Mucosa of stomach (tissue), 1 donor: ENCODE results near the gene PRR16.

ENCODE experiments used
- H3K27me3 ChIP-seq: one replicate; pipeline ENCODE4 v1.7.0; 2013; ENCODE audit warnings: mild to moderate bottlenecking, low read length; ENCODE audit not compliant: control insufficient read depth, insufficient read depth
- H3K36me3 ChIP-seq: one replicate; pipeline ENCODE4 v1.7.0; 2013; ENCODE audit warnings: low read length; ENCODE audit not compliant: control insufficient read depth, insufficient read depth
- H3K4me1 ChIP-seq: one replicate; pipeline ENCODE4 v1.7.0; 2013; ENCODE audit warnings: mild to moderate bottlenecking, low read length; ENCODE audit not compliant: control insufficient read depth, insufficient read depth
- H3K4me3 ChIP-seq: one replicate; pipeline ENCODE4 v1.7.0; 2013; ENCODE audit warnings: low read length
- H3K9ac ChIP-seq: one replicate; pipeline ENCODE4 v1.7.0; 2013; ENCODE audit warnings: mild to moderate bottlenecking, low read length, moderate library complexity
- H3K9me3 ChIP-seq: one replicate; pipeline ENCODE4 v1.7.0; 2013; ENCODE audit warnings: mild to moderate bottlenecking, low read length, moderate library complexity; ENCODE audit not compliant: control insufficient read depth
- donor health status: Pancreatic carcinoma.

The PRR16 gene

DNA sequence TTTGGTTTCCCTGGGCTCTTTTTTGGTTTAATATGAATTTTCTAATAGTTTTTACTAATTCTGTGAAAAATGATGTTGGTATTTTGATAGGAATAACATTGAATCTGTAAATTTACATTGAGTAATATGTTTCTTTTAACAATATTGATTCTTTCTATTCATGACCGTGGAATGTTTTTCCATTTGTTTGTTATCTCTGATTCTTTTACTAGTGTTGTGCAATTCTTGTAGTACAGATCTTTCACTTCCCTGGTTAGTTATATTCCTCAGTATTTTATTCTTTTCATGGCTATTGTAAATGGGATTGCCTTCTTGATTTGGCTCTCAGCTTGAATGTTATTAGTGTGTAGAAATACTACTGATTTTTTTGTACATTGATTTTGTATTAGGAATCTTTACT, 137.9 kb downstream of the PRR16 start:
- H3K27me3 ChIP-seq = no peaks in the 10 kb centered on the region
- H3K9ac ChIP-seq = no peak overlapping the region
- no peaks in the 10 kb centered on the region for H3K36me3 ChIP-seq
- H3K9me3 ChIP-seq = no peaks in the 10 kb centered on the region
- no peak overlapping the region for H3K4me3 ChIP-seq
- no peaks in the 10 kb centered on the region for H3K4me1 ChIP-seq

DNA sequence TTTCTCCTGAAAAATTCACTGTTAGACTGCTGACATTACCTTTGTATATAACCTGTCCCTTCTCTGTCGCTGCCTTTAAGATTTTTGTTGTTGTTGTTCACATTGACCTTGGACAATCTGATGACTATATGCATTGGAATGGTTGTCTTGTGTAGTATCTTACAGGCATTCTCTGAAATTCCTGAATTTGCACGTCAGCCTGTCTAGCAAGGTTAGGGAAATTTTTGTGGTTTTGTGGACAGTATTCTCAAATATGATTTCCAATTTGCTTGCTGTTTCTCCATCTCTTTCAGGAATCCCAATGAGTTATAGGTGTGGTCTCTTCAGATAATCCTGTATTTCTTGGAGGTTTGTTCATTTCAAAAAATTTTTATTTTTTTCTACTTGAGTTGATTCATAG, 140.8 kb downstream of the PRR16 start:
- Histone ChIP-seq H3K4me3 (no peak overlapping the region), H3K36me3 (no peaks in the 10 kb centered on the region), H3K9ac (no peak overlapping the region), H3K4me1 (no peaks in the 10 kb centered on the region), H3K9me3 (no peaks in the 10 kb centered on the region), H3K27me3 (no peaks in the 10 kb centered on the region)

DNA sequence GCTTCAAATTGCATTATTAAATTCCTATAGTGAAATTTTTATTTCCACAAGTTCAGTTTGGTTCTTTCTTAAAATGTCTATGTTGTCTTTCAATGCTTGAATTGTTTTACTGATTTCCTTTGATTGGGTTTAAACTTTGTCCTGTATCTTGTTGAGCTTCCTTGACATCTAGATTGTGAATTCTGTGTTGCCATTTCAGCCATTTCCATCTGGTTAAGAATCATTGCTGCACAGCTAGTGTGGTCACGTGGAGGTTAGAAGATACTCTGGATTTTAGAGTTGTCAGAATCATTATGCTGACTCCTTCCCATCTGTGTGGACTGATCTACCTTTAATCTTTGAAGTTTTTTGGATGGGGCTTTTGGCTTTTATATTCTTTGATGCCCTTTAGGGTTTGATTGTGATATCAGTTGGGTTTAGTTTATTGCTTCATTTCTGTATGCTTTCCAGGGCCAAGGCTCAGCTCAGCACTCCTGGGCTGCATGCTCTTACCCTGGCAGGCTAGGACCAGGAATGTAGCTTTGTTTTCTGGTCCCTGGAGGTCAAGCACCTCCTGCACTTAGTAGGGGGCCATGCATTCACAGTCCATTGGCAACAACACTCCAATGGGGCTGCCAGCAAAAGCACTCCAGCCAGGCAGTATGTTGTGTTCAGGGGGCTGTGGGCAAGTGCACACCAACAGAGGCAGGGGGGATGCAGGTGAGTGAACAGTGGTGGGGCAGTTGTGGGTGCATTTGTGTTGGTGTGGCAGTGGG, 141.4 kb downstream of the PRR16 start:
- H3K4me3 ChIP-seq = no peak overlapping the region
- H3K36me3 ChIP-seq = no peaks in the 10 kb centered on the region
- H3K9ac ChIP-seq = no peak overlapping the region
- no peaks in the 10 kb centered on the region for H3K9me3 ChIP-seq
- H3K27me3 ChIP-seq = no peaks in the 10 kb centered on the region
- H3K4me1 ChIP-seq = no peaks in the 10 kb centered on the region

DNA sequence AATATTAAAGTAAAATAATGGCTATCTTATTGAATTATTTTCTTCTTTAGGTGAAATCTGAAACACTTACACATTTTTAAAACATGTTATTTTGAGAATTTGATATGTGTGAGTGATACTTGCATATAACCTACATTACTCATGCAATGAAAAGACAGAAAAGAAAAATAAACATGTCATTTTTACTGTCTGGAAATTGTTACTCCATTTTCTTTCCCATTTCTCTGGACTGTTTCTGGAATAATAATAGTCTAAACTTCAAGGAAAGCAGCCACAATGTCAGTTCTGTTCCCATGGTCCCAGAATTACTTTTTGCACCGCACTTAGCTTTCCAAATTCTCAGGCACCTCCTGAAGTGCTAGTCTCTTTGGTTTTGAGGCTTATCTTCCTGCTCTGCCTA, 145.5 kb downstream of the PRR16 start:
- no peak overlapping the region for H3K4me3 ChIP-seq
- no peaks in the 10 kb centered on the region for H3K9me3 ChIP-seq
- H3K36me3 ChIP-seq = no peaks in the 10 kb centered on the region
- H3K27me3 ChIP-seq = no peaks in the 10 kb centered on the region
- H3K9ac ChIP-seq = no peak overlapping the region
- no peaks in the 10 kb centered on the region for H3K4me1 ChIP-seq

DNA sequence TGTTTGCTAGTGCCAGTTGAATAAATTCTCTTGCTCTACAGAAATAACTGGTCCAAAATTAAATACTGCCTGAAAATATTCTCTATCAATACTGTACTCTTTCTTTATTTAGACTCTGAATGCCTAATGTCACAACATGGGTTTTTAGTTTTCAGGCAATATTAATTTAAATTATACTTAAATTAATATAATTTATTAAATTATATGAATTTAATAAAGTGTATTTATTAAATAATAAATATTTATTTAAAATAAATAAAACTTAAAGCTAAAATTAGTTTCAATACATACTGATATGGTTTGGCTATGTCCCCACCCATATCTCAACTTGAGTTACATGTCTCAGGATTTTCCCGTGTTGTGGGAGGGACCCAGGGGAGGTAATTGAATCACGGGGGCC, 146.0 kb downstream of the PRR16 start:
- Histone ChIP-seq H3K9ac (no peak overlapping the region), H3K36me3 (no peaks in the 10 kb centered on the region), H3K4me3 (no peak overlapping the region), H3K9me3 (no peaks in the 10 kb centered on the region), H3K4me1 (no peaks in the 10 kb centered on the region), H3K27me3 (no peaks in the 10 kb centered on the region)

DNA sequence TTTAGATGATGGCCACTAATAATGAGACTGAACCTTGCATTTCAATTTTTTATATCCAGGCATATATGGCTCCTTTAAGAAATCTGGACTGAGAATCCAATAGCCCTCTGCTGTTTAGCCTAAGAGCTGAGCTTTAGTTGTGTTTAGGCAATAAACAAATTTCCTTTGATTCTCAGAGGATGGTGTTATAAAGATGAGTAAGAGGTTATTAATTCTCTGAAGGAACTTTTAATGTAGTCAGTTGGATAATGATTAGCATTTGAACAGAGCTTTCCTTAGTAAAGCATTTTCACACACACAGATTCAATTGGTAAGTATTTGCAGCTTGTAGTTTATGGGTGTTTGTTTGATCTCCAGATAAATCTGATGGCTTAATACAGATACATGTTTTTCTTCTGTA, 149.6 kb downstream of the PRR16 start:
- no peaks in the 10 kb centered on the region for H3K9me3 ChIP-seq
- no peak overlapping the region for H3K4me3 ChIP-seq
- H3K9ac ChIP-seq = no peak overlapping the region
- no peaks in the 10 kb centered on the region for H3K4me1 ChIP-seq
- H3K27me3 ChIP-seq = no peaks in the 10 kb centered on the region
- H3K36me3 ChIP-seq = no peaks in the 10 kb centered on the region

DNA sequence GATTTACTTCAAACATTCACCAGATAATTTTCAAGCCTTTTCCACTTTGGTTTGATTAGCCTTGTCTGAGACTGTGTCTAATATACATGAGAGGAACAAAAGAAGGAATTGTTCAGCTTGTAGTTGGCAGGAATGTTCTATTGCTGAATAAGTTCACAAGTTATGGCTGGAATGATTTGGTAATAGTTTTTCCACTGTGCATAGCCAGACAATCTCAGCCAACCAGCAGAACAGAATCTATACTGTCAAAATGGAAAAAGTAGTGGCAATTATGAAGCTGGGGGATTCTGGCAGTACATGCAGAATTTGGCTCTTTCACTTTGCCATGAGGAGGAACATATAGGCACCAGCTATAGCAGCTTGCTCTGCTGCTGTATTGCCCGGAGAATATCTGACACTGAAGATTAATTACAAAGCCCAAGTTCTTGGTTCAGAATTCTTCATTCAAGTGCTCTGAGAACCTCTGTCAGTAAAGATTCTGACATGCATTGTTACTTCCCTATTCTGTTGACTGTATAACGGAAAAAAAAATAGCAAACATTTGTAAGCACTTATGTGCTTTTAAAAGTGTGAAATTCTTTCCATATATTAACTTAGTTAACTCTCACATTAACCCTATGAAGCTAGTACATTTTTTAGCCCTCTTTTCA, 150.6 kb downstream of the PRR16 start:
- Histone ChIP-seq H3K9ac (no peak overlapping the region), H3K4me3 (no peak overlapping the region), H3K9me3 (no peaks in the 10 kb centered on the region), H3K36me3 (no peaks in the 10 kb centered on the region), H3K27me3 (no peaks in the 10 kb centered on the region), H3K4me1 (no peaks in the 10 kb centered on the region)

DNA sequence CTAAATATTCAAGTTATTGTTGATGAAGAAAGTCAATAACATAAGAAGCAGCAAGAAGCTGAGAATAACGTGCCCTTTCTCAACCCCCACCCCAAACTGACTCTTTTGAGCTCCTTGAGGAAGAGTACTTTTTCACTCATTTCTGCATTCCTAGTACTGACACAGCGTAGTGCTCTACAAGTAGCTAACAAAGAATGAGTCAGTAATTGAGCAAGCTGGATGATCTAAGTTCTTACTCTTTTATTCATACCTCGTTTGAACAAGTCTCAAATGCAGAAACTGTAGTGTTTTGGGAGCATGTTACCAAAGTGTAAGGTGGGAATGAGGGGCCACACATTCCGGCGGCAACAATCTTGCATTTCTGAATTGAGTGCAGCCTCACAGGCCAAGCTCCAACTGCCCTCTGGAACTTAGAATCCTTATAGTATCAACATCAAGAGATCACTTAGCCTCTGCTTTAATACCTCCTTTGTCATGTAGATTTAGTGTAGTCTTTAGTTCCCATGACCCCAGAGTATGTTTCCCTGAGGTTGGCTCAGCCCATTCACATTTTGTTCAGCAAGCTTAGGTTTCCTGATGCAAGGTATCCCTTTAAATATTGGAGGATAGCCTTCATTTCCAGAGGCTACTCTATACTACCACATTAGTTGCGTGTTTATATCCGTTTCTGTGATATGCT, 152.0 kb downstream of the PRR16 start:
- no peaks in the 10 kb centered on the region for H3K4me1 ChIP-seq
- no peaks in the 10 kb centered on the region for H3K36me3 ChIP-seq
- H3K4me3 ChIP-seq = no peak overlapping the region
- no peaks in the 10 kb centered on the region for H3K27me3 ChIP-seq
- H3K9me3 ChIP-seq = no peaks in the 10 kb centered on the region
- H3K9ac ChIP-seq = no peak overlapping the region

DNA sequence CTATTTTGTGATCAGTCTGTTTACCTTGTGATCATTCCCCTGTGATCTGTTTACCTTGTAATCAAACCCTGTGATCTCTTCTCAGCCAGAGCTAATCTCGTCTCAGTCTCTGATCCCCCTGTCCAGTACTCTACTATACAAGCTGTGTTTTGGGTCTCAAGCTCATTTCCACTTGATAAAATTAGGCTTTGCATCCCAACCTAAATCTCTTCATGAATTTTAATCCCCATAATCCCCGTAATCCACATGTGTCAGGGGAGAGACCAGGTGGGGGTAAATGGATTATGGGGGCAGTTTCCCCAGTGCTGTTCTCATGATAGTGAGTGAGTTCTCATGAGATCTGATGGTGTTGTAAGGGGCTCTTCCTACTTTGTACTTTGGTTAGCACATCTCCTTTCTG, 157.2 kb downstream of the PRR16 start:
- H3K27me3 ChIP-seq = no peaks in the 10 kb centered on the region
- H3K9ac ChIP-seq = no peak overlapping the region
- H3K4me1 ChIP-seq = no peaks in the 10 kb centered on the region
- H3K9me3 ChIP-seq = no peaks in the 10 kb centered on the region
- H3K4me3 ChIP-seq = no peak overlapping the region
- no peaks in the 10 kb centered on the region for H3K36me3 ChIP-seq

DNA sequence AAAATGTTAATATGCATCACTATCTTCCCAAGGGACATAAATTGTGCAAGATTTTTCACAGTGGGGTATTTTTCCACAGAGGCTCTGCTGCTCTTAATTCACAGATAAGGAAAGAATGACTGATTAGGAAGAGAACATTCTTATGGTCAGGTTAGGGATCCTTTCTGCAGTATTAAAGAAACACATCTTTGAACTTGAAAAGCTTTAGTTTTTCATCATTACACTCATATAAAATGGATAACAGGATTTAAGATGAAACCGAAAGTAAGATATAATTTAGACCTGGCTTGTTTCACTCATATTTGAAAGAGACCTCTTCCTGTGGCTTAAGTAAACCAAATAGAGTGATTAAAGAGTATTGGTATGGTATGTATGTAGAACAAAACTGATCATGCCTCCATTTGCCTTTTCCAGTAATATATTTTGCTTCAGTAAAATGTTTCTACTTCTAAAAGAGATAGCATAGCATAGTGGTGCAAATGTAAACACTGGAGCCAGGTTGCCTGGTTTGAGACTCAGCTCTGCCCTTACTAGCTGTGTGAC, 160.0 kb downstream of the PRR16 start:
- no peak overlapping the region for H3K4me3 ChIP-seq
- no peaks in the 10 kb centered on the region for H3K4me1 ChIP-seq
- no peaks in the 10 kb centered on the region for H3K9me3 ChIP-seq
- no peaks in the 10 kb centered on the region for H3K27me3 ChIP-seq
- no peak overlapping the region for H3K9ac ChIP-seq
- no peaks in the 10 kb centered on the region for H3K36me3 ChIP-seq

DNA sequence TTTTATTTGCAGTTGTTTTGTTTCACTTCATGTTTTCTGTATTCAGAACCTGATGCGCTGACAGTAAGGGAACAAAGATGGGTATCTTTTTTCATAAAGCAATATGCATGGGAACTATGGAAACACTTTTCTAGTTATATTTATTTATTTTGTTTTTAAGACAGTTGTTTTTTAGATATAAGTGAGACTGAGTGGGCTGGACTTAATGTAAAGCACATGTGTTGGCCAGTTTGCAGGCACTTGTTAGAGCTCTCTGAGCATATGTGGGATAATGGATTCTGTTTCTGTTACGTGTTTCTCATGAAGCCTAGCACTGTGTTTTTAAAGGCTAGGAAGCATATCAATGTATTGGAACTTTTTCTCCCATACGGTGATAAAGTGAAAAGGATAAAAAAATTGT, 164.1 kb downstream of the PRR16 start:
- H3K36me3 ChIP-seq = no peaks in the 10 kb centered on the region
- H3K27me3 ChIP-seq = no peaks in the 10 kb centered on the region
- no peak overlapping the region for H3K9ac ChIP-seq

DNA sequence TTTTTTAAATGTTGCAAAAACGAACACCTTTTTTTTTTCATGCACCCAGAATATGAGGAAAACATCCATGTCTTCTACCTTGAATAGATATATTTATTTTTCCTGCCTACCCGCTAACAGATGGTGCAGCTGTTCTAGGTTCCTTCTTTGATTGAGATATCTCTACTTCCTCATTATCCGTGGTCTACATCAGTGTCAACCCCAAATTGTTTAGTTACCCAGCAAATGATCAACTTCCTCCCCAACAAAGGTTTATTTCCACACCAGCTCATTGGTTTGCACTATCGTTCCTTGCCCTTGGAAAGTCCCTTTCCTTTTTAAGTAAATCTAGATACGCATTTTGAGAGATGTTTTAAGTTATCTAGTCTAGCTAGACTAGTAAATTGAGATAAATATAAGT, 166.4 kb downstream of the PRR16 start:
- Histone ChIP-seq H3K27me3 (no peaks in the 10 kb centered on the region), H3K9ac (no peak overlapping the region), H3K9me3 (no peaks in the 10 kb centered on the region), H3K4me3 (no peak overlapping the region), H3K4me1 (no peaks in the 10 kb centered on the region), H3K36me3 (no peaks in the 10 kb centered on the region)

More for the DNA sequence above, 164.1 kb downstream of the PRR16 start:
- Histone ChIP-seq H3K4me1 (no peaks in the 10 kb centered on the region), H3K4me3 (no peak overlapping the region), H3K9me3 (no peaks in the 10 kb centered on the region)
